Fibroblast of skin of abdomen (primary cell): ENCODE results near the gene CHST11.

Experiments
- DNase-seq: peaks from one replicate; pipeline ENCODE4 v3.0.0-alpha.2; 2013

The CHST11 gene

DNA sequence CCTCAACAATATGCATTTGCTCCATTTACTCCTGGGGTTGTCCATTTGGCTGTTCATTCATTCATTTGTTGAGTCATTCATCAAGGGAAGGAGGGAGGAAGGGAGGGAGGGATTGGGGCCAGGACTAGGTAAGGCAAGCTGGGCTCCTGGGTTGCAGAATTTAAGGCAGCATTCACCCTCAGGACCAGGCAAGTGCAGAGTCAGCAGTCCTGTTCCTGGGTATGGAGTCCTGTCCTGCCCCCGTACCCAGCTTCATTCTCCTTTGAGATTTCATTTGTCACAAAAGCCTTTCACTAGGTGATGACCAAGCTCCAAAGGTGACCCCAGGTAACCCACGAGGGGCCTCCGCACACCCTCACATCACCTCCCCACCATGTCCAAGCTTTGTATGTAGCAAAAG, 178.1 kb downstream of the CHST11 start:
- DNase-seq = no peak

DNA sequence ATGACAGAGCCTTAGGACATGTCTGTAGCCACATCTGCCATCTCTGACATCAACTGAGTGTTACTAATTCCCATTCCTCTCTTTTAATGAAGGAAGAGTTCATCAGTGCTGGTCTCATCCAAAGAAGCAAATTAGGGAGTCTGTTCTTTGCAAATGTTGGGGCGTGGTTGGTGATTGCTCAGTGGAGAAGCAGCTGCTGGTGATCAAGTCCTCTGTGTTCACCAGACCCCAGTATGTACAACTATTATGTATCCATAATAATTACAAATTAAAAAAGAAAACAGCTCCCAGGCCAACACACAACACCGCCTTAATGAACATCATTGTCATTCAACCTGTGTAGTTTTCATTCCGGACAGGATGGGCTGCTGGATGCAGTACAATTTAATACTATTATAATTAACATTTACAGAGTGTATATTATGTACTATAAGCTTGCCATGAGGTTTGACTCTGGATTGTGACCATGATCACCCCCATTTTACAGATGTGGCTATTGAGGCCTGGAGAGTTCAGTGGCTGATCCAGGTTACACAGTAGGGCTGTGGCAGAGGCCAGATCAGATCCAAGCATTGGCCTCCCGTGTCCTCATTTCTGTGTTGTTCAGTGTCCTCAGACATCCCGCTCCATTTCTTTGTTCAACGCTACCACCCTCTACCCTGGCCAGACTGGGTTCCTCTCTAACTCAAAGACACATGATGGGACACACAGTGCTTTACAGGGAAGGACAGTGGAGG, 179.0 kb downstream of the CHST11 start:
- no peak for DNase-seq

DNA sequence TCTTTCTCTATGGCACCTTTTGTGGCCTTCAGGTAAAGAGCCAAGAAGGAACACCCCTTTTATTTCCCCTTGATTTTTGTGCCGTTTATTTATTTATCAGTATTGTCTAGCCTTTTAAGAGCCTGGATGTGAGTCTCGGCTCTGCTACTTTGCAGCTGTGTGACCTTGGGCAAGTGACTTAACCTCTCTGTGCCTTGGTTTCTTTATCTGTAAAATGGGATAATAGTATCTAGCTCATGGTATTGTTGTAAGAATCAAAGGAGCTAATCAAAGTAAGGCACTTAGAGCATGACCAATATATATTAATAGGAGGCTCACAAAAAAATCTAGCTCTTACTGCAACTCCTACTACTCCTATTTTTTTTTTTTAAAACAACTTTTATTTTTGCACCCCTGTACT, 179.7 kb downstream of the CHST11 start:
- no peak for DNase-seq

DNA sequence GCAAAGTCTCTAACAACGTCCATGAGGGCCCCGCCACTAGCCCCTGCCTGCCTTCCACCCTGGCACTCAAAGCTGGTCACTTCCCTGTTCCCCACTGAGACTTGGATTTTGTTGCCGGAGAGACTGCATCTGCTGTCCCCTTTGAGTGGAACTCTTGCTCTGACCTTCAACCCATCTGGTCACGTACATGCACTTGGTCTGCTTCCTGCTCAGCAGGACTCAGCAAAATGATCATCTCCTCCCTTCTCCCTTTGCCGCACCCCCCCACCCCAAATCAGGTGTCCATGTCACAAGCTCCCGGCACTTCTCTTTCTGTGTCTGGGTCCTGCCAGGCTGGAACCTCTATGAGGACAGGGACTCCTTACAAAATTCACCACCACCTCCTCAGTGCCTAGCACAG, 180.9 kb downstream of the CHST11 start:
- no peak for DNase-seq

DNA sequence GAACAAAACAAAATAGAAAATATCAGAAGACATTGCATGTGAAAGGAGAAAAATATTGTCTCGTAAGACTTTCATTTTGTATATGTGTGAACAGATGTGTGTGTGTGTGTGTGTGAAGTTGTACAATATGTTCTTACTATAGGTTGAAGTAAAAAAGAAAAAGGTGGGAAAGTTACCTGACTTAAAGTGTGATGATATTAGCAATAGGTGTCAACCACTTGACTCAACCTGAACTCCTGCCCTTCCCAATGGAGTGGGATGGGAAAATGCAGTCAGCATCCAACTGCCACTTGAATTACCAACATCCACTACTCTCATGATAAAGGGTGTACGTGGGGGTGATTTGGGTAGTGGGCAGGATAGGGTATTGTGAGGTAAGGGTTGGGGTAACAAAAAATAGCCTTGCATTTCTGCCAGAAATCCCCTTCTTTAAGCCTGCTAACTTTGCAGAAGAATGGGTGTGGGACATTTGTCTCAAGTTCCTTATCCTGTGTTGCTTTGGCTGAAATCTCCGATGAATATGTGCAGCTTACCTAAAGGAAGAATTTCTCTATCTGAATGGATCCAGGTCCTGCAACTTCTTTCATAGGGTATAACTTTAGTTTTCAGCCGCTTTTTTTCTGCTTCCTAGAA, 181.6 kb downstream of the CHST11 start:
- no peak for DNase-seq

DNA sequence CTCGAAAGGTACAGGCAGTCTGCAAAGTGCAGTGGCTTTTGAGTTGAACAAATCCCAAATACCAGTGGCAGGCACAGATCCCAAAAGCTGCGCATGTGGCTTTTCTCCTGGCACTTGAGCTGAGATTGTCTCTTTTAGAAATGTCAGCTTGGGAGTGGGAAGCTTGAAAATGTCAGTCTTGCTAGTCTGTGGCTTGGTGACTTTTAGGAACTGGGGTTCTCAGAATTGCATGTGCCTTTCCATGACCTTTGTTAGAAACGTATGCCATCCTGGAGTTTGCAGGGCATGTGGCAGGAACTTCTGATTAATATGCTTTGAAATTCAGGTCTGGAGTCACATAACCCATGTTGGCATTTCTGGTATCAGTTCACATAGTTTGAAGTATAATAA, 182.1 kb downstream of the CHST11 start:
- no peak for DNase-seq

DNA sequence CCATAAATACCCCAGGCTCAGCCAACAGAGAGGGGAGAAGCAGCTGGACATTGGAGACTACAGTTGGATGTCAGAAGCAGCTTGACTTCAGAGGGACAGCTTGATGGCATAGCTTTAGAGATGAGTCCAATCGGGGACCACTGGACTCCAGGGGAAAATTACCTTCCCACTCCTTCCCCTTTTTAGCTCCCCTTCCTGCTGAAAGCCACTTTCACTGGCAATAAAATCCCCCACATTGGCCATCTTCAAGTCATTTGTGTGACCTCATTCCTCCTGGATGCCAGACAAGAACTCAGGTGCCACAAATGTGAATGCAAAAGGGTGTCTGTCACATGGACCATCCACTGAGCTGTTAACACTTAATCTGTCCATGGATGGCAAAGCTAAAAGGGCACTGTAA, 184.2 kb downstream of the CHST11 start:
- DNase-seq = no peak

DNA sequence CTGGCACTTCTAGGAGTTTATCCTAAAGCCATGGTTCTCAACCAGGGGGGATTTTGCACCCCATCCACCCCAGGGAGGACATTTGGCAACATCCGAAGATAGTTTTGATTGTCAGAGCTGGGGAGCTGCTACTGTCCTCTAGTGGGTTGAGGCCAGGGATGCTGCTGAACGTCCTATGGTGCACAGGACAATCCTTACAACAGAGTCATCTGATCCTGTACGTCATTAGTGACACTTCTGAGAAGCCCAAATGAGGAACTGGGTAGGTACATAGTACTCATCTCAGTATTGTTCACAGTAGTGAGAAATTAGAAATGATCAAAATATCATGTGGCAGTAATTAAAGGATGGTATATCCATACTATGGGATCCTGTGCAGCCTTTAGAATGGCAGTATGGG, 185.1 kb downstream of the CHST11 start:
- no peak for DNase-seq

DNA sequence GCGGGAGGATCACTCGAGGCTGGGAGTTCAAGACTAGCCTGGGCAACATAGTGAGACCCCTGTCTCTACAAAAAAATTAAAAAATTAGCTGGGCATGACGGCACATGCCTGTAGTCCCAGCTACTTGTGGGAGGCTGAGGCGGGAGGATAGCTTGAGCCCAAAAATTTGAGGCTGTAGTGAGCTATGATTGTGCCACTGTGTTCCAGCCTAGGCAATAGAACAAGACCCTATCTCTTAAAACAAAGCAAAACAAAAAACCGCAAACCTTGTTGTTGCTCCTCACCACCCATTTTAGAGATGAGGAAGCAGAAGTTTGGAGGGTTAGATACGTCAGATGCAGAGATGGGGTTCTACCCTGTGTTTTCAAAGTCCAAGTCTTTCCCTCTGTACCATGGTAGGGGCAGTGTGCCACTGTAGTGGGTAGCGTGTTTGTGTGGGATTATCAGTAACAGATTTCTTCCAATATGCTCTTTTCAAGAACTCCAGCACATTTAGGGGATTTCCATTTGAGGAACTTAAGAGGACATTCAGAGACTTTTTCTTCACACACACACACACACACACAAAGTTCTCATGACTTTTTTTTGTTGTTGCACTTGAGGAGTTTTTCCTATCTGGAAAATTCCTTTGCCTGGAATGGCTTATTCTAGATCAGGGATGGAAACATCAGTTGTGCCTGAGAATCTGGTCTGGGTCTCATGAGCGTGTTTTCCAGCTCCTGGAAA, 186.5 kb downstream of the CHST11 start:
- no peak for DNase-seq

DNA sequence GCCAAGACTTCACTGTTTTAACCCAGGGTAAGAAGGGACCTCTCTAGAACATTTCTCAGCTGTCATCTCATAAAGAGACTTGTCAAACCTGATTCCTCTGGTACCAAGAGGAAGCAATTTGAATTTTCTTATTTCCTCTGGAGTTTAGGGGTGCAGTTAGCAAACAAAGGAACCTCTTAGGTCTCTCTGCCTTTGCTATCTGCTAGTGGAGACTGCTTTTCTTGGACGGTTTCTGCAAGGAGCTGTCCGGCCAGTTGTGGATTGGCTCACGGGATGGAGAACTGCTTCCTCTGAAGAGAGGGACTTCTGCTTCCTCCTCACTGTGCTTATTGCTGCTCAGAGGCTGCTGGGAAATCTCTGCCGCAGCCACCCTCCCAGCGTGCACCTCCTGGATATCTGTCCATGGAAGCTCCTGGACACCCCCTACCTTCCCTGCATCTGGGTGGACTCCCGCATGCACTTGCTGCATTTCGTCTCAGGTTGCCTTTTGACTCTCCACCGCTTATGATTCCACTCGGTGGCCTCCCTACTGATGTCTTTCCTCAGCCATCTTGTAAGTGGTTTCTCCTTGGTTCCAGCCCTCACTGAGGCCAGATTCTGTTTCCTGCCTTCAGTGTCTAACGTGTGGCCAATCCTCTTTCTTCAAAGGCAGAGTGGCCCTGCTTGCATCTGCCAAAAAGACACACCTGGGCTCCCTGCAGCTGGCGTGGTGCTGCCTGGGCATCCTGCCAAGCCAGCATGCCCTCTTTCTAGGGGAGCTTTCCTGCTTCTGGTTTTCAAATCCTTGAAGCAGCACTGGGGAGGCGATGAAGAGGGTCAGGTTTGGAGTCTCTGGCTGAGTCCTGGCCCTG, 187.3 kb downstream of the CHST11 start:
- DNase-seq = no peak

DNA sequence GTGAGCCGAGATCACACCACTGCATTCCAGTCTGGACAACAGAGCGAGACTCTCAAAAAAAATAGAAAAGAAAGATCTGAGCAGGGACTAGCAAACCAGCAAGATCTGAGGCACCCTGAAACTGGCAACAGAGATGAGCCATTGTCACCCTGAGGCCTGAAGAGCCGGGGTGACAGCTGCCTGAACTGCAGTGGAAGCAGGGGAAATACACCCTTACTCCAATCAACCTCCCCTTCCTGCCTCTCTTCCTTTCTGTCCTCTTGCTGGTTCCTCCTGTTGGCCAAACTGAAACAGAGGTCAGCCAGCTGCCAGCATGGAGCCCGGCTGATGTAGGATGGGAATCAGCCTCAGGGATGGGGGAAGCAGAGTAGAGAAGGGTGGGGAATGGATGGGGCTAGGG, 192.0 kb downstream of the CHST11 start:
- no peak for DNase-seq

DNA sequence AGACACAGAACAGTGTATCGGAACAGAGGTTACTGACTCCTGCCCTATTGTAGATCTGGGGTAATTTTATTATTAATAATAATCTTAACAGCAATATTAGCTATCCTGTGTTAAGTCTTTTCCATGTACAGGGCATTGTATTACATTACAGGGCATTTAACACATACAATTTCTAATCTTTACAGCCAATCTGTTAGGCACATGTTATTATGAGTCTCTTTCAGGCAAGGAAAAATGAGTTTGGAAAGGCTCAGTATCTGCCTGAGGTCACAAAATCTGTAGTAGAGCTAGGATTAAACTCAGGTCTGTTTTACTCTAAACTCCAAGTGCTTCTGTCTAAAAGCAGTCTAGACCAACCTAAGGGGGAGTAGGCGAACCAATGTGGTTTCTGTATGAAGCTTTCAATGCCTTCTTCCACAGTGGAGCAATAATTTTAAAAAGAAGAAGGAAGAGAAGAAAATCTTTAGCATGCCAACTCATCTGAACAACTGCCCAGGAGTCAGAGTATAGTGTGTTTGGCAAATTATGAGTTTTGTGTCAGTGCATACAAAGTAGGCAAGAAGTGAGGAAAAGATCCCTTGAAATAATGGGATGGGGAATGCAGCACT, 192.6 kb downstream of the CHST11 start:
- no peak for DNase-seq

DNA sequence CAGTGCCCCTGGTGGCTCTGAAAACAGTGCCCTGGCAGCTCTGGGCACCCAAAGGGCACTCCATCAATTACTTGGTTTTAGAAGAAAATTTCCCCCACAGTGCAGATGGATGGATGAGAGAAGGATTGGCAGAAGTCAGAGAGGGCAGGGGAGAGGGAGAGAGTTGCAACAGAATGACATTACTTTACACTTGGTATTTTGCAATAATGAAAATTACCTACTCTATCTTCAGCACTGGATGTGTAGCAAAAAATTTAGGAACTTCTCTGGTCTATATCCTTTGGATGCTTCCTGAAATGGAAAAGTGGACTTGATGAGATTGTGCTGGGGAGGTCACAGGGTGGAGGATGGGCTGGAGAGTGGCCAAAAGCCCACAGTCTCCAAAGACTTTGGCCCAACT, 193.2 kb downstream of the CHST11 start:
- DNase-seq = no peak

DNA sequence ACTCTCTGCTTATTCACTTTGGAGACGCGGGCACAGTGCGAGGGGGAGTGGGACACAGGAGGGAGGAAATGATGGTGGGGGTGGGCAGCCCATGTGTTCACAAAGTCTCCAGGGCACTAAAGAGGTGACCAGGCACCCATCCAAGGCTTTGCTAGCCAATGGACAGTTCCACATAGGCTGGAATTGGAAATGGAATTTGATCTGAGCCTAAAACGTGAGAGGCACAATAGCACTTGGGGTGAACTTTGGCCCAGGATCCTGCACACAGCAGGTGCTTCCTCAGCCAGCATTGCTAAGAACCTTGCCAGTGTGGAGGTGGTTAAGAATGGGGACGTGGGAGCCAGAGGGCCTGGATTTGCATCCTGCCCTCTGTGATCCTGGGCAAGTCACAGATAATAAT, 193.8 kb downstream of the CHST11 start:
- no peak for DNase-seq

DNA sequence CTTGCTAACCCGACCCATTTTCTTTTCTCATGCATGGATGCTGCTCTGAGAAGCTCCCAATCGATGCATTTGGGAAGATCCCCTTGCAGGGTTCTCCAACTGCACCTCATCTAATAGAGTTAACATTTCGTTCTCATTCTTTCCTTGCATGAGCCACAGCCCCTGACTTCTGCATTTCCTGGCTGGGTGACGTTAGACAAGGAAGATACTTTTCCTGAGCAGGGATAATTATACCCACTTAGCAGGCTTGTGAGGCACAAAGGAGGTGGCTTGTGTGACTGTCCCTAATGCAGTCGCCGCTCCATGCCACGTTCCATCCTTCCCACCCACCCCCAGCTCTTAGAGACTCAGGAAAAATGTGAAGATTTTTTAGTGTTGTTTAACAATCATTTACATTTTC, 195.1 kb downstream of the CHST11 start:
- DNase-seq = no peak

DNA sequence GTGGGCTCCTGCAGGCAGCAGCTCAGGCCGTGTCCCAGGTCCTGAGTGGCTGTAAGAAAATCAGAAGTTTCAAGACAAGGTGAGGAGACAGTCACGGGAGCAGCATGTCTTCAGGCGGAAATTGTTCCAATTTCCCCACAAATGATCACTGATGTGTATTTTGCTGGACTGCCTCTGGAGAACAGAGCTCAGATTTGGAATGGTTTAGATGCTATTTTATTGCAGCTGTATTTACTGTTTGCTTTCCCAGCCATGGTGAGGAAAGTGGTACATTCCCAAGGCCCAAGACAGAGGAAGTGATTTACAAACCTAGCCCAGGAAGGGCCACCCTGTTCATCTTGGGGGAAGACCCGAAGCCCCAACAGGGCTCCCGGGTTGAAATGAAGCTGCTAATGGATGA, 195.6 kb downstream of the CHST11 start:
- no peak for DNase-seq

DNA sequence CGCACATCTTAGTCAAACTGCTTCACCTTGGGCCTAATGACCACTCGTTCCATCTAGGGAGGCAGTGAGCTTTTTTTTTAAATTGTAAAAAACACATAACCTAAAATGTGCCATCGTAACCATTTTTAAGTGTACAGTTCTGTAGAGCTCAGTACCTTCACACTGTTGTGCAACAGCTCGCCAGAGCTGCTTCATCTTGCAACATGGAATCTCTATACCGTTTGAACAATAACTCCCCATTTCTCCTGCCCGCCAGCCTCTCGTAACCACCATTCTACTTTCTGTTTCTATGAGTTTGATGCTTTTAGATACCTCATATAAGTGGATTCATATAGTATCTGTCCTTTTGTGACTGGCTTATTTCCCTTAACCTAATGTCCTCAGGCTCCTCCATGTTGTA, 196.2 kb downstream of the CHST11 start:
- DNase-seq = no peak

DNA sequence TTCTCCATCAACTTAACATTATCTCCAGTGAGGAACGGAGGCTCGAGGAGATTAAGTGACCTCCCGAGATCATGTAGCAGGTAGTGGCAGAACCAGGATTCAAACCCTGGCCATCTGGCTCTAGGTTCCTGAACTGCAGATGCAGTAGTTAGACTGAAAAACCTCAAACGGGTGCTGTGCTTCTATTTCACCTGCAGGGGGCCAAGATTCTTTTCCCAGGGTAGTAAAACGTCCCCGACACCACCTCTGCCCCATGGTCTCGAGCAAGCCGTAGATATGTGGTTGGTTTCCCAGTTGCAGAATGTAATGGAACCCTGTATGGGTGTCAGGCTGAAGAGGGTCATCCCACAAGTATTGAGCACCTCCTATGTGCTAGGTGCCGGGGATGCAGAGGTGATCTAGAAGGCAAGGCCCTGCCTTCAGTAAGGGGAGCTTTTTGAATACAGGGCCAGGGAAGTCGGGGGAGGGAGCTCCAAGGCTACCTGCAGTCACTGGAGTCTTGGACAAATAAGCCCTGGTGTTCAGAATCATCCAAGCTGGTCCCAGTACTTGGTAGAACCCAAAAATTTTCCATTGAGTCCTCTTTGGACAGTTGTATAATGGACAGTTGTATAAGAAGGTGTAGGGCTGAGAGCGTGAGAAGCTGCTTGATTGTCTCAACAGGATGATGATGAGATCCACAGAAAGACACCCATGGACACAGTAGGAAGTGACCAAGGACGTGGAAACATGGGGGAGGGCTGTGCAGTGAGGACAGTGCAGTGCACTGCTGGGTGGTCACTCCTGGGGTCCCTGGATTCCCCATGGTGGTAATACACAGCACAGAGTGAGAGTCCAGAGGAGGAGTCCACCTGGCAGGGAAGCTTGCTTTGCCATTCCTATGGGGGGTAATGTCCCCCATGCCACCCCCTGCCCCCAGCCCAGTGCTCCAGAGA, 197.2 kb downstream of the CHST11 start:
- DNase-seq = no peak

DNA sequence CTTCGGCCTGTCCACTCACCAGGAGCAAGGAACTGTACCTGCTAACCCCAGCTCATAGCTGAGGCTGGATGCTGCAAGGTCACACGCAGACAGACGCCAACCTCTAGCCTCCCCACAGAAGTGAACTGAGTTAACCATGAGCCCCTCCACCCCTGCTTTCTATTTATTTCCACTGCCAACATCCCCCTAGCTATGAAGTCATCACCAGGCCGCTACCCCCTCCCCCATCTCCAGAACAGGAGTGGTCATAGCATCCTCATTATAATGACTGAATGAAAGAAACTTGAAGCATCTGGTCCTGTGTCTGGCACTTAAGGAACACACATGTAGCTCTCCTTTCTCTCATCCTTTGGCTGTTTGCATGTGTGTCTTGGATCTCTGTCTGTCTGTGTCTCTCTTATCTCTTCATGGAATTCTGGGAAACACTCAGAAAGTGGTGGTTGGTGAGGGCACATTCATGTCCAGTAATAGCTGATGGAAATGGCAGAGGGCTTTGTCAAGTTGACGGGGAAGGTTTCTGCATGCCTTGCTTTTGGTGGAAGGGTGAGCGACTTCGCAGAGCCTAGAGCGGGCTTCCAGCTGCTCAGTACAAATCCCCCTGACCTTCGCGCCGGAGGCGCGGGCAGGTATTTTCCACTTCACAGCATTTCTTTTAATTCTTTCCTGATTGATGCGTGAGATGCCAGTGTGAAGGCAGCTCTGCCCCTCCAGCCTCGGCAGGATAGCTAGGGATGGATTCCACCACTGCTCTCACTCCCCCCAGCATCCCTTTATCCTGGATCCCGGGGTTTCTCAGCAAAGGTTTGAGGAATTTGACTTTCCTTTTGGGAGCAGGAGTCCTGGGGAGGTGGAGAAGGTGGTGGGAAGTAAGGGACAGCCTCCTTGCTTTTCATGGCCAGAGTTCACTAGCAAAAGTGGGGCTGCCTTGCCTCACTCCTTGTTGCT, 198.2 kb downstream of the CHST11 start:
- no peak for DNase-seq

DNA sequence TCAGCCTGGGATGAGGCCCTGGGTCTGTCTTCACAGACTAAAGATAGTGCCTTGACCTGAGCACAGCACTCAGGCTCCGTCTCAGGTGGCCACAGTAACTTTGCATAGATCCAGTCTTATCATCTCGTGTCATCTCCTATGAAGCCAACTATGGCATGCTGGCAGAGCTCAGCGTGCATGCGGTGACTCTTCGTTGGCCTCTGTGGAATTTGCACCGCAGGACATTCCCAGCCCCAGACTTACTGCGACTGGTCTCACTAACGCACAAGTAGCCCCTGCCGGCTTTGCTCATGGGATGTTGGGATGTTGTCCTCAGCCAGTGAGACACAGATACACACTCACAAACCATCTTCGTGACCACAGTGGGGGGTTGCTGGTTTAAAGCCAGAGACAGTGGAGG, 199.6 kb downstream of the CHST11 start:
- no peak for DNase-seq
